ENCODE data around the gene TNXB.
"Not testable (repeated sequence)": the region's sequence is repeated elsewhere in the genome, so short reads cannot be mapped to it uniquely, and the experiment has no call there.

TNXB gene

GRCh38 chr6:32004864-32005537, 104.1 kb downstream of the TNXB start:
- not testable (repeated sequence) for H3K27ac Mint-ChIP-seq, H3K27me3 Mint-ChIP-seq

GRCh38 chr6:32004393-32004792, 104.7 kb downstream of the TNXB start:
- H3K4me3 Mint-ChIP-seq; H3K27me3 Mint-ChIP-seq; intact Hi-C loops (cut with micrococcal nuclease); H3K4me1 Mint-ChIP-seq (ENCODE audit: low read depth); H3K36me3 Mint-ChIP-seq (ENCODE audit: low read depth); H3K9me3 Mint-ChIP-seq; H3K27ac Mint-ChIP-seq: not testable (repeated sequence)

More at GRCh38 chr6:32004864-32005537, 104.1 kb downstream of the TNXB start:
- intact Hi-C loops (cut with micrococcal nuclease); H3K9me3 Mint-ChIP-seq; H3K36me3 Mint-ChIP-seq (ENCODE audit: low read depth); H3K4me1 Mint-ChIP-seq (ENCODE audit: low read depth); H3K4me3 Mint-ChIP-seq: not testable (repeated sequence)

GRCh38 chr6:32003301-32003700, 105.8 kb downstream of the TNXB start:
- H3K4me3 Mint-ChIP-seq; intact Hi-C loops (cut with micrococcal nuclease); H3K27ac Mint-ChIP-seq; H3K36me3 Mint-ChIP-seq (ENCODE audit: low read depth); H3K27me3 Mint-ChIP-seq; H3K9me3 Mint-ChIP-seq; H3K4me1 Mint-ChIP-seq (ENCODE audit: low read depth): not testable (repeated sequence)

- H3K36me3 Mint-ChIP-seq (ENCODE audit: low read depth); intact Hi-C loops (cut with micrococcal nuclease); H3K4me3 Mint-ChIP-seq; H3K9me3 Mint-ChIP-seq; H3K4me1 Mint-ChIP-seq (ENCODE audit: low read depth); H3K27ac Mint-ChIP-seq; H3K27me3 Mint-ChIP-seq: not testable (repeated sequence)
Measured at GRCh38 chr6:32002546-32003268, 106.4 kb downstream of the TNXB start.

- H3K27me3 Mint-ChIP-seq; H3K9me3 Mint-ChIP-seq; H3K27ac Mint-ChIP-seq; H3K4me1 Mint-ChIP-seq (ENCODE audit: low read depth); H3K4me3 Mint-ChIP-seq; H3K36me3 Mint-ChIP-seq (ENCODE audit: low read depth); intact Hi-C loops (cut with micrococcal nuclease): not testable (repeated sequence)
Measured at GRCh38 chr6:31996385-31996784, 112.8 kb downstream of the TNXB start.

GRCh38 chr6:31994421-31994820, 114.7 kb downstream of the TNXB start:
- H3K9me3 Mint-ChIP-seq; H3K27ac Mint-ChIP-seq; H3K27me3 Mint-ChIP-seq; H3K4me1 Mint-ChIP-seq (ENCODE audit: low read depth); H3K36me3 Mint-ChIP-seq (ENCODE audit: low read depth); H3K4me3 Mint-ChIP-seq; intact Hi-C loops (cut with micrococcal nuclease): not testable (repeated sequence)

All from dendritic cell treated with granulocyte-macrophage colony-stimulating factor and Interleukin-4, amounts not matched to agents 40 ng/mL and 50 ng/mL, for 4 days (primary cell).